ENCODE measurements around the gene PLCL1. TPM values are rescaled to one million over a fixed set of nuclear protein-coding genes. Genes with fewer than 3 reads are reported as not detected.

PLCL1 gene
- total RNA-seq, 2 experiments from 2014 or later = 1.2 to 1.6 TPM

- no peaks in the 10 kb centered on the region for H3K36me3 Mint-ChIP-seq (ENCODE audit: low read depth)
- ChIA-PET CTCF (interaction anchor here (0.7 kb wide), 2 partner anchors 23 to 210 kb away, joined by 3 to 5 read pairs; no protein-coding TSS in a partner anchor), POLR2A (no interaction called here)
- H3K4me1 Mint-ChIP-seq = no peaks in the 10 kb centered on the region
- no peak overlapping the region for H3K4me3 Mint-ChIP-seq
- H3K27me3 Mint-ChIP-seq = no peaks in the 10 kb centered on the region
- H3K27ac Mint-ChIP-seq = no peak overlapping the region
- H3K9me3 Mint-ChIP-seq = no peaks in the 10 kb centered on the region
- DNase-seq = no peak
These were observed 262.2 kb downstream of the PLCL1 start for GRCh38 chr2:198066597-198066996.

DNA sequence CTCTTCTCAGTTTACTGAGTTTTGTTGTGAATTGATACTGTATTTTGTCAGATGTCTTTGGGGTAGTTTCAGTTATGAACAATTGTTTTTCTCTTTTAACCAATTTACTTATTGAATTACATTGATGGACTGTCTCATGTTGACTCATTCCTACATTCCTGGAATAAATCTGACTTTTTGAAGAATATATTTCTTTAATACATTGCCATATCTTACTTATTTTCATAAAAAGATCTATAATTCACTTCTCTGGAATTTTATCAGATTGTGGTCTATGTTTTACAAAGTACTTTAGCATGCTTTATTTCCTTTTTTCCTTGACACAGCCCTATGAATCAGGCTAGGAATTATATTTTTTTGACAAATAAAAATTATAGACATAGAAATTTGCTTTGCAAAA is 268.3 kb downstream of the PLCL1 start:
- DNase-seq = no peak
- Mint-ChIP-seq H3K4me1 (peaks cover 2% of the 10 kb centered on the region), H3K36me3 (ENCODE audit: low read depth) (no peaks in the 10 kb centered on the region), H3K27ac (no peak overlapping the region), H3K27me3 (no peaks in the 10 kb centered on the region), H3K9me3 (no peaks in the 10 kb centered on the region), H3K4me3 (no peak overlapping the region)
- POLR2A ChIA-PET = no interaction called here
- CTCF ChIA-PET = no interaction called here

DNA sequence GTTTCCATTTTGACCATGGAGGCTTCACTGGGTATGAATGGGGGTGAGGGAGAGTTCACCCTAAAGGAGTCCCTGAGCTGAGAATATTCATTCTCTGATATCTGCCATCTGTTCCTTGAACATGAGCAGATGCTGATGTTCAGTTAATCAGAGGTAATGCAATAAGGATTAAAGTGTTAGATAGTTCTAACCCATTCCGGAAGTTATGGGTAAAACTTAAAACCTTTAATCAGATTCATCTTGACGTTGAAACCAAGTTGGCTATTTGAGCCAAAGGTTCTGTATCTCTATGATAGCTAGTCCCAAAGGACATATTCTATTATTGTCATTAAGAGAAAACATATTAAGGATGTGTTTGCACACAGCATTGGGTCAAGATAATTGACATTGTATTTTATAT is 268.9 kb downstream of the PLCL1 start:
- CTCF ChIA-PET = no interaction called here
- H3K27me3 Mint-ChIP-seq = no peaks in the 10 kb centered on the region
- POLR2A ChIA-PET = no interaction called here
- H3K4me1 Mint-ChIP-seq = peaks cover 2% of the 10 kb centered on the region
- DNase-seq = no peak
- no peaks in the 10 kb centered on the region for H3K36me3 Mint-ChIP-seq (ENCODE audit: low read depth)
- no peak overlapping the region for H3K4me3 Mint-ChIP-seq
- no peak overlapping the region for H3K27ac Mint-ChIP-seq
- H3K9me3 Mint-ChIP-seq = no peaks in the 10 kb centered on the region

GRCh38 chr2:198077477-198077876 is 273.1 kb downstream of the PLCL1 start:
- H3K4me3 Mint-ChIP-seq = no peak overlapping the region
- CTCF ChIA-PET = no interaction called here

GRCh38 chr2:198080879-198081765 is 276.7 kb downstream of the PLCL1 start:
- Mint-ChIP-seq H3K4me3 (no peak overlapping the region), H3K36me3 (ENCODE audit: low read depth) (no peaks in the 10 kb centered on the region), H3K9me3 (no peaks in the 10 kb centered on the region), H3K4me1 (no peaks in the 10 kb centered on the region), H3K27ac (no peak overlapping the region), H3K27me3 (no peaks in the 10 kb centered on the region)
- DNase-seq = no peak
- ChIA-PET POLR2A (no interaction called here), CTCF (no interaction called here)

More at GRCh38 chr2:198077477-198077876, 273.1 kb downstream of the PLCL1 start:
- Mint-ChIP-seq H3K9me3 (no peaks in the 10 kb centered on the region), H3K36me3 (ENCODE audit: low read depth) (no peaks in the 10 kb centered on the region), H3K4me1 (peaks cover under 1% of the 10 kb centered on the region), H3K27ac (no peak overlapping the region), H3K27me3 (no peaks in the 10 kb centered on the region)
- no peak for DNase-seq
- POLR2A ChIA-PET = no interaction called here

- ChIA-PET POLR2A (no interaction called here), CTCF (no interaction called here)
- no peak for DNase-seq
- H3K27me3 Mint-ChIP-seq = no peaks in the 10 kb centered on the region
- no peaks in the 10 kb centered on the region for H3K9me3 Mint-ChIP-seq
- H3K4me3 Mint-ChIP-seq = no peak overlapping the region
- no peaks in the 10 kb centered on the region for H3K36me3 Mint-ChIP-seq (ENCODE audit: low read depth)
- no peak overlapping the region for H3K27ac Mint-ChIP-seq
- no peaks in the 10 kb centered on the region for H3K4me1 Mint-ChIP-seq
These were observed 279.8 kb downstream of the PLCL1 start for GRCh38 chr2:198084156-198084555.

DNA sequence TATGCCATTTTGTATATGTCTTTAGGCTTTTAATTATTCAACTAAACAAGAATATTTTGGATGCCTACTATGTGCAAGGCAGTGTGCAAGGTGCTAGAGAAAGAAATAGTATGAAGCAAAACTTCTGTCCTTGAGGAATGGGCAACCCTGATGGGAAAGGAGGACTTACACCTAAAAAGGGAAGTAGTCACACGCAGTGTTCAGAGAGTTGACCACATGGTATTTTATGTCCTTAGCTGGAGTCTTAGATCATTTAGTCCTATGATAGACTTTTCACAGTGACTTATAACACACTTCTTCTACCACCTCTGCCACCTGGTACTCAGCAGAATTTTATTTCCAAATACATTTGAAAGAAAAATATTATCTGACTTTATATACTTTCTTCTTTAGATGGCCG is 291.6 kb downstream of the PLCL1 start:
- H3K27me3 Mint-ChIP-seq = no peaks in the 10 kb centered on the region

DNA sequence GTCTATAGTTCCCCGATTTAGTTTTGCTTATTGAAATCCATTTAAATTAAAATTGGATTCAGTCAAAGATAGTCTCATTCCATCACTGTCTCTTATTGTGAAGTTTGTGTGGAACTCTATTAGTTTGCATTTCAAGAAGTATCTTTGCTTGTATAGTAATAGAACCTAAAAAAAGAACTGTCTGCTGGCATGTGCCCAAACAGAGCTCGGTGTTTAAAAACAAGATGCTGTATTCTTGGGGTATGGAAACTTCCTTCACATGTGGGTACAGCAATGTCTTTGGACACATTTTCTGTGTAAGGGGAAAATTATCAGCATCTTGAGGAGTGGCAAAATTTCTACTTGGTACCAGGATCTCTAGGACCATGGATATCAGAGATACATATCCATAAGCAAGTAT is 292.6 kb downstream of the PLCL1 start:
- no peaks in the 10 kb centered on the region for H3K9me3 Mint-ChIP-seq
- no peaks in the 10 kb centered on the region for H3K36me3 Mint-ChIP-seq (ENCODE audit: low read depth)
- H3K27ac Mint-ChIP-seq = no peak overlapping the region
- ChIA-PET CTCF (no interaction called here), POLR2A (no interaction called here)
- H3K4me1 Mint-ChIP-seq = no peaks in the 10 kb centered on the region
- DNase-seq = no peak
- no peak overlapping the region for H3K4me3 Mint-ChIP-seq
- no peaks in the 10 kb centered on the region for H3K27me3 Mint-ChIP-seq

More for the DNA sequence above, 291.6 kb downstream of the PLCL1 start:
- Mint-ChIP-seq H3K4me3 (no peak overlapping the region), H3K9me3 (no peaks in the 10 kb centered on the region), H3K4me1 (no peaks in the 10 kb centered on the region), H3K36me3 (ENCODE audit: low read depth) (no peaks in the 10 kb centered on the region), H3K27ac (no peak overlapping the region)
- DNase-seq = no peak
- ChIA-PET CTCF (no interaction called here), POLR2A (no interaction called here)

DNA sequence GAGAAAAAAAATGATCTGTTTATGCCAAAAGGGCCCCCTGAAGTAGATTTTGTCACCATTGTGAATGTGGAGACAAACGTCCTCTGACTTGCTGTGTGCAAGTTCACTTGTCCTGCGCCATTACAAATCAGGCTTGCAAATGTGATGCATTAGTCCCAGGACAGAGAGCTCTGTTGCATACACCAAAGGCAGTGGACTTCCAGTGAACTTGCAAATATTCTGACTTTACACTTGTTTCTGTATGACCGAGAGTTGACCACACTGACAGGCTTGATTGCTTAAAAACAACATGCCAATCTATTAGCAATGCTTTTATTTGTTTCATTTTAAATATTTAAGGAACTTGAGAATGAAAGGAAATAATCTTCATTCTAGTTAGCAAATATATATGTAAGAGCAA is 293.2 kb downstream of the PLCL1 start:
- no peak overlapping the region for H3K4me3 Mint-ChIP-seq
- no peak for DNase-seq
- no peaks in the 10 kb centered on the region for H3K36me3 Mint-ChIP-seq (ENCODE audit: low read depth)
- H3K27ac Mint-ChIP-seq = no peak overlapping the region
- no peaks in the 10 kb centered on the region for H3K27me3 Mint-ChIP-seq
- no peaks in the 10 kb centered on the region for H3K4me1 Mint-ChIP-seq
- H3K9me3 Mint-ChIP-seq = no peaks in the 10 kb centered on the region
- POLR2A ChIA-PET = no interaction called here
- CTCF ChIA-PET = no interaction called here

- no peak for DNase-seq
- ChIA-PET POLR2A (no interaction called here), CTCF (no interaction called here)
- Mint-ChIP-seq H3K27me3 (no peaks in the 10 kb centered on the region), H3K4me3 (no peak overlapping the region), H3K27ac (no peak overlapping the region), H3K9me3 (no peaks in the 10 kb centered on the region), H3K36me3 (ENCODE audit: low read depth) (no peaks in the 10 kb centered on the region), H3K4me1 (no peaks in the 10 kb centered on the region)
These were observed 294.0 kb downstream of the PLCL1 start for GRCh38 chr2:198098386-198098785.

GRCh38 chr2:198098918-198099317 is 294.5 kb downstream of the PLCL1 start:
- ChIA-PET POLR2A (no interaction called here), CTCF (no interaction called here)
- Mint-ChIP-seq H3K4me1 (no peaks in the 10 kb centered on the region), H3K27ac (no peak overlapping the region), H3K9me3 (no peaks in the 10 kb centered on the region), H3K4me3 (no peak overlapping the region), H3K27me3 (no peaks in the 10 kb centered on the region), H3K36me3 (ENCODE audit: low read depth) (no peaks in the 10 kb centered on the region)
- DNase-seq = no peak

DNA sequence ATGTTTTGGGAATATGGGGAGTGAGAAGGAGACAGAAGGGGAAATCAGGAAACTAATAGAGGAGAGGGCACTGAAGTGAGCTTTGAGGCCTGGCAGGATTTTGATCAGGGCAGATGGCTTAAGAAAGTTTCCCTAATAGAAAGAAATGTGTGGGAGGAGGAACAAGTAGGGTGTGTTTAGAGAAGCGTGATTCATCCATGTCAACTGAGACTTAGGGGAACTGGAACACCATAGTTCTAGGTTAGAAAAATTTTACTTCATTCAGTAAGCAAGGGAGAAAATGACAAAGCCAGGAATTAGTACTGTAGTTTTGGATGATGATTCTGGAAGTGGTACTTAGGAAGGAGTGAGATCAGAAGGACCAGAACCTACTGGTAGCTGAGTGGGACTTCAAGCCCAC is 296.0 kb downstream of the PLCL1 start:
- no peaks in the 10 kb centered on the region for H3K4me1 Mint-ChIP-seq
- H3K4me3 Mint-ChIP-seq = no peak overlapping the region
- H3K27ac Mint-ChIP-seq = no peak overlapping the region
- POLR2A ChIA-PET = no interaction called here
- H3K36me3 Mint-ChIP-seq (ENCODE audit: low read depth) = no peaks in the 10 kb centered on the region
- DNase-seq = no peak
- H3K9me3 Mint-ChIP-seq = no peaks in the 10 kb centered on the region
- H3K27me3 Mint-ChIP-seq = no peaks in the 10 kb centered on the region
- CTCF ChIA-PET = no interaction called here

- no peak for DNase-seq
- ChIA-PET CTCF (no interaction called here), POLR2A (no interaction called here)
- H3K4me3 Mint-ChIP-seq = no peak overlapping the region
- no peaks in the 10 kb centered on the region for H3K4me1 Mint-ChIP-seq
- no peaks in the 10 kb centered on the region for H3K9me3 Mint-ChIP-seq
- no peak overlapping the region for H3K27ac Mint-ChIP-seq
- H3K27me3 Mint-ChIP-seq = no peaks in the 10 kb centered on the region
- H3K36me3 Mint-ChIP-seq (ENCODE audit: low read depth) = no peaks in the 10 kb centered on the region
These were observed 297.3 kb downstream of the PLCL1 start for GRCh38 chr2:198101688-198102087.

DNA sequence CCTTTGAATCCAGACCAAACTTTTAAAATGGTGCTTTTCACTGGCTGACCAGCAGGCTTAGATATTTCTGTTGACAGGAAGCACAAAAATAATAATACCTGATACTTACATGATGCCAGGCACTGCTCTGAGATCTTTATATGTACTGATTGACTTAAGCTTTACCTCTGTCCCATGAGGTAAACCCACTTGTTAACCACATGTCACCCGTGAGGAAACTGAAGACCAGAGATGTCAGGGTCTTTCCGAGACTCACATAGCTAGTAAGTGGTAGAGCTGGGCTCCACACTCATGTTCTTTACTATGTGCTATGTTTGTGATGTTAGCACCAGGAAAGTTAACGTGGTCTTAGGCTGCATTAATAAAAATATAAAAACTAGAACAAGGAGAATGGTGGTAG is 297.7 kb downstream of the PLCL1 start:
- ChIA-PET CTCF (no interaction called here), POLR2A (no interaction called here)
- DNase-seq = no peak
- Mint-ChIP-seq H3K36me3 (ENCODE audit: low read depth) (no peaks in the 10 kb centered on the region), H3K27ac (no peak overlapping the region), H3K4me1 (no peaks in the 10 kb centered on the region), H3K9me3 (no peaks in the 10 kb centered on the region), H3K4me3 (no peak overlapping the region), H3K27me3 (no peaks in the 10 kb centered on the region)

Measured in activated CD4-positive, alpha-beta memory T cell treated with anti-CD3 and anti-CD28 coated beads, Interleukin-2, amount 10 ng/mL, durations not matched to agents 7 days and 5 days (primary cell).